ENCODE measurements around the gene ATP8B1.
A peak's percentile ranks its signal among the peaks of the same experiment; 100 is the strongest.
"Not testable (repeated sequence)": the region's sequence is repeated elsewhere in the genome, so short reads cannot be mapped to it uniquely, and the experiment has no call there.

ATP8B1 gene

GRCh38 chr18:57803103-57803969 lies at the start of gene ATP8B1:
ATP8B1 (minus strand) TSS chr18:57803315; CDS start chr18:57731807, 71,508 bp downstream.
- H3K27ac ChIP-seq: peak within 1 kb of the TSS; percentile 57
- peak; percentile 65 for DNase-seq (ENCODE audit: low read depth, low spot score)

DNA sequence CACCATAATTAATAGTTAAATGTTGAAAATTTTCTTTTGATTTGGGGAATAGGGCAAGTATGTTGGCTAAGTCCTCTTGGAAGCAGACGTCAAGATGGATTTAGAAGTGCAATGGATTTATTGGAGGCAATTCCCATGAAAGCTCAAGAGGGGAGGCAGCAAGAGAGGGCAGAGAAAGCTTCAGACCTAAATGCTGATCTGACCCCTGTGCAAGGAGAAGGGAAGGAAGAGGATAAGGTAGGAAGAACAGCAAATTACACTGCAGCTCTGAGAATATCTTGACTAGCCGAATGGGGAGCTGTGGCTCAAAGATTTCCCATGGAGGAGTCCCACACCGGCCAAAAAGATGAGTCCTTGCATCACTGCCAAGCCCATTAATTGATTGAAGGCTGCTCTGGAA lies 46.9 kb upstream of the ATP8B1 start:
- no peak overlapping the region for H3K27ac ChIP-seq
- no peak for DNase-seq (ENCODE audit: low read depth, low spot score)

DNA sequence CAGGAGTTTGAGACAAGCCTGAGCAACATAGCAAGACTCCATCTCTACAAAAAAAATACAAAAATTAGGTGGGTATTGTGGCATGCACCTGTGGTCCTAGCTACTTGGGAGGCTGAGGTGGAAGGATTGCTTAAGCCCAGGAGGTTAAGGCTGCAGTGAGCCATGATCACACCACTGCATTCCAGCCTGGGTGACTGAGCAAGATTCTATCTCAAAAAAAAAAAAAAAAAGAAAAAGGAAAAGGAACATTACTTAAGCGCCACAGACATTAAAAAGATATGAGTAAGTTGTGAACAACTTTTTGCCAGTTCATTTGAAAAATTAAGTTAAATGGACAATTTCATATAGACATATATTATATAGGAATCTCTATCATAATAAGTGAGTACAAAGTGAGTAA lies 45.3 kb upstream of the ATP8B1 start:
- not testable (repeated sequence) for H3K27ac ChIP-seq; DNase-seq (ENCODE audit: low read depth, low spot score)

- not testable (repeated sequence) for DNase-seq (ENCODE audit: low read depth, low spot score); H3K27ac ChIP-seq
Measured at GRCh38 chr18:57847431-57847830, 44.3 kb upstream of the ATP8B1 start.

- no peak overlapping the region for H3K27ac ChIP-seq
- DNase-seq (ENCODE audit: low read depth, low spot score): no peak
Measured at GRCh38 chr18:57846258-57846657, 43.1 kb upstream of the ATP8B1 start.

DNA sequence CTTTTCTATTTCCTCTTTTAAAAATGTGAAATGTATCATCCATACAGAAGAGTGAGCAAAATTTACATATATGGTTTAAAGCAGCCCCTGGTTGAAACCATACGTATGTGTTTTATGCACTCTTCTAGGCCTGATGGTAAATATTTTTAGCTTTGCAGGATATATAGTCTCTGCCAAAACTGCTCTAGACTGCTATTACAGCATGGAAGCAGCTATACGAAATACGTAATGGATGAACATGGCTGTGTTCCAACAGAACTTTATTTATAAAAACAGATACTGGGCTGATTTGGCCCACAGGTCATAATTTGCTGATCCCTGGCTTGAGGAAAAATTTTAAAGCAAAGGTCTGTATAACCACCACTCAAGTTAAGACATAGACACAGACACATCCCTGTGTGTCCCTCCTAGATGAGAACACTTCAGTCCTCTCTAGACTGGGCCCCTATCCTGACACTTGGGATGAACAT lies 42.5 kb upstream of the ATP8B1 start:
- no peak for DNase-seq (ENCODE audit: low read depth, low spot score)
- H3K27ac ChIP-seq: no peak overlapping the region

DNA sequence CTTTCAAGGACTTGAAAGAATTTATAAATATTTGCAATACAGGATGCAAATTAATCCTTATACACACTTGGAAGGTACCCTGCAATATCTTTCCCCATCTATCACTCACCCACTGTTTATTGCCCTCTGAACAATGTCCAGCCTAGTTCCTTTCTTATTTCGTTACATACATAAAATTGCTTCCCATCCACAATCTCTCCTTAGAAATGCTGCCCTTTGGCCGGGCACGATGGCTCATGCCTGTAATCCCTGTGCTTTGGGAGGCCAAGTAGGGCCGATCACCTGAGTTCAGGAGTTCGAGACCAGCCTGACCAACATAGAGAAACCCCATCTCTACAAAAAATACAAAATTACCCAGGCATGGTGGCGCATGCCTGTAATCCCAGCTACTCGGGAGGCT lies 41.2 kb upstream of the ATP8B1 start:
- DNase-seq (ENCODE audit: low read depth, low spot score): no peak
- no peak overlapping the region for H3K27ac ChIP-seq

- DNase-seq (ENCODE audit: low read depth, low spot score): no peak
- H3K27ac ChIP-seq: no peak overlapping the region
Measured at GRCh38 chr18:57843386-57843785, 40.3 kb upstream of the ATP8B1 start.

GRCh38 chr18:57841568-57841967 lies 38.5 kb upstream of the ATP8B1 start:
- no peak for DNase-seq (ENCODE audit: low read depth, low spot score)

GRCh38 chr18:57839942-57840381 lies 36.8 kb upstream of the ATP8B1 start:
- no peak for DNase-seq (ENCODE audit: low read depth, low spot score)
- peak overlapping the region; percentile 12 for H3K27ac ChIP-seq

More at GRCh38 chr18:57841568-57841967, 38.5 kb upstream of the ATP8B1 start:
- no peak overlapping the region for H3K27ac ChIP-seq

DNA sequence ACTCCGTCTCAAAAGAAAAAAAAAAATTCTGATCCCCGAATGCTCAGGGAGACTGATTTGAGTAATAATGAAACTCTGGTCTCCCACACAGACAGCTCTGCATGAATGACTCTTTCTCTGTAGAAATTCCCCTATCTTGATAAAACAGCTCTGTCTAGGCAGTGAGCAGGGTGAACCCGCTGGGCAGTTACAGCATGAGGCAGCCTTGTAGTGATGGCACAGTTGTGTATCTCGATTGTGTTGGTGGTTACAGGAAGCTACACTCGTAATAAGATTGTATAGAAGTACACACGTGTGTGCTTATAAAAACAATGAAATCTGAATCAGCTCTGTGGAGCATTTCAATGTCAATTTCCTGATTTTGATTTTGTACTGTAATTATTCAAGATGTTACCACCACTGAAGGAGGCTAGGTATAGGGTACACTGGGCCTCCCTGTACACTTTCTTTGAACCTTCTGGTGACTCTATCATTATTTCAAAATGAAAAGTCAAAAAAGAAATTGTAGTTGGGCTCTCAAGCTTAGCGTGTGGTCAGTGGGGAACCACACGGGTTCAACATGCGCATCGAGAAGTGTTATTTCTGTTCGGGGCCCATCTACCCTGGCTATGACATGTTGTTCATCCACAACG lies 34.9 kb upstream of the ATP8B1 start:
- DNase-seq (ENCODE audit: low read depth, low spot score): no peak
- no peak overlapping the region for H3K27ac ChIP-seq

GRCh38 chr18:57836557-57836956 lies 33.4 kb upstream of the ATP8B1 start:
- DNase-seq (ENCODE audit: low read depth, low spot score): no peak
- no peak overlapping the region for H3K27ac ChIP-seq

DNA sequence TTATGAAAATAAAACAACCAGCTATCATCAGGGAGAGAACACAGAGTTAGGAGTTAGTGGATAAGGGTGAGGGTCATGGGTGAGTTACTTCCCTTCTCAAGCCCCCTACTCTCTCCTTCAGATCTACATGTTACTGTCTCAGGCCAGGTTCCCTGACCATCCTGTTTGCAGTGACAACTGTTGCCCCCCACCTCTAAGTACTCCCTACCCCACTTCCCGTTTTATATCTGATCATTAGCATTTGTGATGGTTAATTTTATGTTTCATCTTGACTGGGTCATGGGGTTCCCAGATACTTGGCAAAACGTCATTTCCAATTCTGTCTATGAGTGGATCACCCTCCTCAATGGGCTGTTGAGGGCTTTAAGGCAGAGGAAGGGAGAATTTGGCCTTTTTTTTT lies 32.8 kb upstream of the ATP8B1 start:
- no peak for DNase-seq (ENCODE audit: low read depth, low spot score)
- H3K27ac ChIP-seq: no peak overlapping the region

DNA sequence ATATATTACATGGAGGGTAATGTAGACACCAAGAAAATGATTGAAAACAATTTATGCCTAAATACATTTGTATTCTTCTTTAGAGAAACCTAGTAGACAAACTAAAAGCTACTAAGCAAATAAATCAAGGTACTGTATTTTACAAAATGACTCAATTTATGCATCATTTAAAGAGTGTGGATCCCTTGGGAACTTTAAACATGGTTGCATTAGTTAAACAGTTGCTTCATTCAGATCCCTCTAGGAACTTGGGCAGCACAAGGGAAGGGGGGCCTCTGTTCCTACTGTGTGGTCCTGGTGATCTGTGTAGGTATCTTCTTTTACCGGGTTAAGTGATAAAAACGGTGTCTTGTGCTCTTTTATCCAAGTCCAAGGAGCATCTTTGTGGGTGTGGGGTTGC lies 31.5 kb upstream of the ATP8B1 start:
- no peak for DNase-seq (ENCODE audit: low read depth, low spot score)
- H3K27ac ChIP-seq: no peak overlapping the region

GRCh38 chr18:57833441-57834101 lies 30.5 kb upstream of the ATP8B1 start:
- DNase-seq (ENCODE audit: low read depth, low spot score): no peak
- H3K27ac ChIP-seq: no peak overlapping the region

DNA sequence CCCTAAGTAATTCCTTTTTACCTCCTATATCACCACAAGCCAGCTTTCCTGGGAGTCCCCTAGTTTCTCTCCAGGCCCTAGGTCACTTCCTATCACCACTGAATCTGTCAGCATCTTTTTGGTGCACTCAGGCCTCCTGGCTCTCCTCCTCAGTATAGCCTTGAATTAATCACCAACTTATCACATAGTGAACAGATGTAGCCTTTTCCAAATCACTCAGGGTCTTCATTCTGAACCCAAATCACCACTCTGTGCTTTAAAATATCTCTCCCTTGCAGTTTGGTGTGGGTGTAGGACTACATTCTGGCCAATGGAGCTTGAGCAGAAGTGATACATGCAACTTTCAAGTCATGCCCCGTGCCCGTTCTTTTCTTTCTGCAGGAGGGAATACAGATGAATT lies 29.6 kb upstream of the ATP8B1 start:
- no peak for DNase-seq (ENCODE audit: low read depth, low spot score)
- H3K27ac ChIP-seq: no peak overlapping the region

GRCh38 chr18:57831597-57832377 lies 28.7 kb upstream of the ATP8B1 start:
- no peak overlapping the region for H3K27ac ChIP-seq

GRCh38 chr18:57827646-57828045 lies 24.5 kb upstream of the ATP8B1 start:
- no peak for DNase-seq (ENCODE audit: low read depth, low spot score)
- H3K27ac ChIP-seq: no peak overlapping the region

More at GRCh38 chr18:57831597-57832377, 28.7 kb upstream of the ATP8B1 start:
- no peak for DNase-seq (ENCODE audit: low read depth, low spot score)

GRCh38 chr18:57826252-57826651 lies 23.1 kb upstream of the ATP8B1 start:
- no peak overlapping the region for H3K27ac ChIP-seq
- no peak for DNase-seq (ENCODE audit: low read depth, low spot score)

DNA sequence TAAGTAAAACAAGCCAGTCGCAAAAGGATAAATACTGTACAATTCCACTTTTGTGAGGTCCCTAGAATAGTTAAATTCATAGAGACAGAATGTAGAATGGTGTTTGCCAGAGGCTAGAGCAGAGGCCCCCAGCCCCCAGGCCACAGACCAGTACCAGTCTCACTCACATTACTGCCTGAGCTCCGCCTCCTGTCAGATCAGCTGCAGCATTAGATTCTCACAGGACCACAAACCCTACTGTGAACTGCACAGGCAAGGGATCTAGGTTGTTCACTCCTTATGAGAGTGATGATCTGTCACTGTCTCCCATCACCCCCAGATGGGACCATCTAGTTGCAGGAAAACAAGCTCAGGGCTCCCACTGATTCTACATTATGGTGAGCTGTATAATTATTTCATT lies 17.5 kb upstream of the ATP8B1 start:
- H3K27ac ChIP-seq: peak overlapping the region; percentile 55
- DNase-seq (ENCODE audit: low read depth, low spot score): not testable (repeated sequence)
